ENCODE data around the gene SARNP.

The SARNP gene

DNA sequence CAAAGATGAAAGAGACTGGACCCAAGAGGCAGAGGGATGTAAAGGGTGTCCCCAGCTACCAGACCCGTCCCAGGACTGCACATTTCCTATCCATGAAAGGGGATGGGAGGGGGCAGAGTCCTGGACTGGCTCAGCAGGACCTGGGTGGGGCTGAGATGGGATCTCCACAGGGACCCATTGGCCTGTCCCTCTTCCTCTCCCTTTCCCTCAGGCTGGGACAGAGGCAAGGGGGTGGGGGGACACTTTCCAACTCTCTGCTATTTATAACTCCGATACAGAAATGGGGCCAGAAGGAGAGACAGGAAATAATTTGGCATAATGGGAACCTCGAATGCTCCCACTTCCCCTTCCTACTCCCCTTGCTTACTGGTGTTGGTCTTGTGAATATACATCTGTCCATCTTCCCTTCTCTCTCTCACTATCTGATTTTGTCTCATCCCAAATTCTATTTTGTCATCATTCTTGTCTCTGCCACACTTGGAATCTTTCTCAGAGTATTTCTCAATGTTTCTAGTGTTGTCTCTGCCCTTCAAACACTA is 108.8 kb downstream of the SARNP start:
- TF ChIP-seq, protein P1, sequence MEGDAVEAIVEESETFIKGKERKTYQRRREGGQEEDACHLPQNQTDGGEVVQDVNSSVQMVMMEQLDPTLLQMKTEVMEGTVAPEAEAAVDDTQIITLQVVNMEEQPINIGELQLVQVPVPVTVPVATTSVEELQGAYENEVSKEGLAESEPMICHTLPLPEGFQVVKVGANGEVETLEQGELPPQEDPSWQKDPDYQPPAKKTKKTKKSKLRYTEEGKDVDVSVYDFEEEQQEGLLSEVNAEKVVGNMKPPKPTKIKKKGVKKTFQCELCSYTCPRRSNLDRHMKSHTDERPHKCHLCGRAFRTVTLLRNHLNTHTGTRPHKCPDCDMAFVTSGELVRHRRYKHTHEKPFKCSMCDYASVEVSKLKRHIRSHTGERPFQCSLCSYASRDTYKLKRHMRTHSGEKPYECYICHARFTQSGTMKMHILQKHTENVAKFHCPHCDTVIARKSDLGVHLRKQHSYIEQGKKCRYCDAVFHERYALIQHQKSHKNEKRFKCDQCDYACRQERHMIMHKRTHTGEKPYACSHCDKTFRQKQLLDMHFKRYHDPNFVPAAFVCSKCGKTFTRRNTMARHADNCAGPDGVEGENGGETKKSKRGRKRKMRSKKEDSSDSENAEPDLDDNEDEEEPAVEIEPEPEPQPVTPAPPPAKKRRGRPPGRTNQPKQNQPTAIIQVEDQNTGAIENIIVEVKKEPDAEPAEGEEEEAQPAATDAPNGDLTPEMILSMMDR (IDR thresholded peaks at IDR 0.05; ENCODE audit: extremely low read depth, missing control alignments): no peak
- DNase-seq (ENCODE audit: low spot score): no peak

DNA sequence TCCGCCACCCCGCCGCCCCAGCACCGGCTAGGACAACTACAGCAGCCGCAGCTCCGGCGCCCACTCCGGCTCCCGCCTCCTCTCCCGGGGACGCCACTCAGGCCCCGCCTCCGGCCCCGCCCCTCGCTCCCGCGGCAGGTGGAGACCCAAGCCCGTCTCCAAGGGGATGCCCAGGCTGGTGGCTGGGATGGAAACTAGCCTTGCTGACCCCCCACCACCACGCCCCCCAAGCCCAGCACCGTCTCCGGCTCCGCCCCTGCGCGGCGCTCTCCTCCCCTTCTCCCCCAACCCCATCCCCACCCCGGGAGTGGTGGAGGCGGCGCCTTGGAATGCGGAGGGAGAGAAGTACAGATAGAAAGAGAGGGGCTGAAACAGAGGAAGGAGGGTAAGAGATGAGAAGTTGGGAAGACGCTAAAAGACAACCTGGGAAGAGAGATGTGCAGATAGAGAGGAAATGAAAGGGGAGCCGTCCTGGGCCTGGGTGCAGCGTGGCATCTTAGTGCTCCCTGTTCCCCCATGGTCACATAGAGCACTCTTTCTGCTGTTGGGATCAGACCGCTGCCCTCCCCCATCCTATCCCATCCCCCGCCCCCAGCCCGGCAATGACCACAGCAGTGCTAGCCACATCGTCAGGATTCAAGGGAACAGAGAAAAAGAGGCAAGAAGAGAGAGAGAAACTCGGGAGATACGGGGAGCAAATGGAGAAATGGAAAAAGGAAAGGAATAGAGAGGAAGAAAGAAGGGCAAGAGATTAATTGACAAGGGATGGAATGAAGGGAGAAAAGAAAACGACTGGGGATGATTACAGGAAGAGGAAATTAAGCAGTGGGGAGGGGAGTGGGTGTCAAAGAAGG is 109.5 kb downstream of the SARNP start, which contains the start of gene ITGA7:
TSS of gene ITGA7 (minus strand) at position 64 of the 854 bp plus-strand sequence. CDS start 222 bp downstream, outside the sequence.
- TF ChIP-seq, protein P1 (IDR thresholded peaks at IDR 0.05; ENCODE audit: extremely low read depth, missing control alignments): no peak
- DNase-seq (ENCODE audit: low spot score): peak; percentile 81
